Gastroesophageal sphincter (tissue), 3 donors: Measurements from ENCODE around the gene NAAA.

Experiments
- EP300 ChIP-seq: sonication (generic); formaldehyde crosslinking; IDR thresholded peaks from one replicate; pipeline ENCODE4 v1.6.1; 2017; ENCODE audit warnings: antibody characterized with exemption, mild to moderate bottlenecking
- POLR2A ChIP-seq, 2 donors: fragments of 450-650 bp; IDR thresholded peaks; one replicate each; pipeline ENCODE4 v1.6.1; 2017; ENCODE audit warnings: antibody characterized with exemption in 2 of 2, mild to moderate bottlenecking in 2 of 2, moderate library complexity in 1 of 2
- POLR2AphosphoS5 ChIP-seq: sonication (generic); formaldehyde crosslinking; IDR thresholded peaks from one replicate; pipeline ENCODE4 v1.6.1; 2017; ENCODE audit warnings: antibody characterized with exemption
- TF ChIP-seq, protein P1 (sequence below), 4 experiments: fragments of 200-600 bp in 2 of 4; fragments of 450-650 bp in 2 of 4; sonication (generic) in 1 of 4; IDR thresholded peaks; one replicate each; pipeline ENCODE4 v1.5.1; 2017 to 2019; ENCODE audit warnings: antibody characterized with exemption in 4 of 4, mild to moderate bottlenecking in 2 of 4, moderate library complexity in 2 of 4

DNA sequence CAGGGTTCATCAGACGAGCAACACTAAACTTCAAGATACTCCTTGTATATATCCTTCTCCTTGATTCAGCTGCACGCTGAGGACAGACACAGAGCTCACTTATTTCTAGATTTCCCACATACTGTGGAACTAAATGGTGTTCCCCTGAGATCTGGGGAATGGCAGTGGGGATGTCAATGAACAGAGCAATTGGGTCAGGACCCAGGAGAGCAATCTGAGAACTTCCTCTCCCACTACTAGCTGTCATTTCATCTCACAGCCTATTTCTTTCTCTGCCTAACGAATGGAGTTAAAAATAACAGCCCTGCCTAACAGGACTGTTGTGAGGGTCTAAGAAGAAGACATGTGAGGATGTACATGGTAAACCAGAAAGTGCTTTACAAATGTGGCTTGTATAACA, 10.7 kb downstream of the NAAA start:
- TF ChIP-seq, protein P1, sequence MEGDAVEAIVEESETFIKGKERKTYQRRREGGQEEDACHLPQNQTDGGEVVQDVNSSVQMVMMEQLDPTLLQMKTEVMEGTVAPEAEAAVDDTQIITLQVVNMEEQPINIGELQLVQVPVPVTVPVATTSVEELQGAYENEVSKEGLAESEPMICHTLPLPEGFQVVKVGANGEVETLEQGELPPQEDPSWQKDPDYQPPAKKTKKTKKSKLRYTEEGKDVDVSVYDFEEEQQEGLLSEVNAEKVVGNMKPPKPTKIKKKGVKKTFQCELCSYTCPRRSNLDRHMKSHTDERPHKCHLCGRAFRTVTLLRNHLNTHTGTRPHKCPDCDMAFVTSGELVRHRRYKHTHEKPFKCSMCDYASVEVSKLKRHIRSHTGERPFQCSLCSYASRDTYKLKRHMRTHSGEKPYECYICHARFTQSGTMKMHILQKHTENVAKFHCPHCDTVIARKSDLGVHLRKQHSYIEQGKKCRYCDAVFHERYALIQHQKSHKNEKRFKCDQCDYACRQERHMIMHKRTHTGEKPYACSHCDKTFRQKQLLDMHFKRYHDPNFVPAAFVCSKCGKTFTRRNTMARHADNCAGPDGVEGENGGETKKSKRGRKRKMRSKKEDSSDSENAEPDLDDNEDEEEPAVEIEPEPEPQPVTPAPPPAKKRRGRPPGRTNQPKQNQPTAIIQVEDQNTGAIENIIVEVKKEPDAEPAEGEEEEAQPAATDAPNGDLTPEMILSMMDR (IDR thresholded peaks at IDR 0.05) = no peak
- no peak for TF ChIP-seq POLR2AphosphoS5
- TF ChIP-seq POLR2A (IDR thresholded peaks at IDR 0.05) = no peak
- TF ChIP-seq EP300 = no peak
